GM12878 (cell line): ENCODE data around the gene LIN7C. TPM values are rescaled to one million over a fixed set of nuclear protein-coding genes. Genes with fewer than 3 reads are reported as not detected.

Experiments
- ATAC-seq: fragments of 200-7000 bp; cut with Tn5 transposase; 3 replicates; pipeline ENCODE4 v1.9.1; 2020; ENCODE audit warnings: mild to moderate bottlenecking, moderate library complexity
- BruUV-seq: library from RNA; stranded (reverse); fragments of 400-500 nt; replicated peaks from 2 replicates; lab custom pipeline; 2021; lab: Mats Ljungman, UMichigan
- CTCF ChIA-PET: fragments of 300-600 bp; sonication (Branson Sonifier 250); formaldehyde crosslinking; extraction: SDS; loops from one replicate; lab custom pipeline; 2021; ENCODE audit warnings: inconsistent platforms; lab: Yijun Ruan, JAX
- POLR2A ChIA-PET: fragments of 350-600 bp; formaldehyde crosslinking; extraction: SDS; loops from one replicate; lab custom pipeline; 2021; ENCODE audit warnings: inconsistent platforms; lab: Charles Lee
- RAD21 ChIA-PET: fragments of 300-600 bp; sonication (Branson Sonifier 250); formaldehyde crosslinking; loops from one replicate; lab custom pipeline; 2023; ENCODE audit warnings: antibody characterized with exemption; ENCODE audit not compliant: unreplicated experiment; lab: Charles Lee
- SMC1A ChIA-PET: fragments of 300-600 bp; sonication (Branson Sonifier 250); formaldehyde crosslinking; loops from one replicate; lab custom pipeline; 2023; ENCODE audit not compliant: unreplicated experiment, uncharacterized antibody; lab: Charles Lee
- DNase-seq: peaks from one replicate; pipeline ENCODE4 v3.0.0-alpha.2; 2011; ENCODE audit warnings: low read depth, low spot score
- FAIRE-seq: peaks from 3 replicates; lab custom pipeline; 2011; peaks lifted over from hg19 to GRCh38; lab: Jason Lieb, UNC
- H2AFZ ChIP-seq: 2 replicates; pipeline ENCODE4 v1.6.0; 2011; ENCODE audit warnings: low read depth, low read length, control low read depth; ENCODE audit not compliant: control insufficient read depth
- H3K27ac ChIP-seq: 2 replicates; pipeline ENCODE4 v1.5.1; 2011; ENCODE audit warnings: control low read depth; ENCODE audit not compliant: control insufficient read depth, insufficient read depth
- H3K27me3 ChIP-seq, 2 experiments: replicated peaks in 1 of 2; 2 replicates each; pipeline versions ENCODE4 v1.6.0 to v1.6.1; 2011; ENCODE audit warnings: low read length in 1 of 2; ENCODE audit not compliant: control insufficient read depth in 2 of 2, insufficient read depth in 2 of 2
- H3K36me3 ChIP-seq, 2 experiments: 2 replicates each; pipeline ENCODE4 v1.5.1; 2011; ENCODE audit warnings: low read length in 1 of 2; ENCODE audit not compliant: control insufficient read depth in 2 of 2, insufficient read depth in 2 of 2
- H3K4me1 ChIP-seq: 2 replicates; pipeline ENCODE4 v1.6.1; 2011; ENCODE audit warnings: mild to moderate bottlenecking, low read length, moderate library complexity, mixed read lengths; ENCODE audit not compliant: control insufficient read depth, insufficient read depth
- H3K4me2 ChIP-seq: 2 replicates; pipeline ENCODE4 v1.6.0; 2011; ENCODE audit warnings: control low read depth; ENCODE audit not compliant: control insufficient read depth, insufficient read depth
- H3K4me3 ChIP-seq: fragments of 200-600 bp; sonication (generic); 2 replicates; pipeline ENCODE4 v1.5.1; 2016
- H3K79me2 ChIP-seq: 2 replicates; pipeline ENCODE4 v1.6.0; 2011; ENCODE audit warnings: low read length; ENCODE audit not compliant: control insufficient read depth, insufficient read depth
- H3K9ac ChIP-seq: 2 replicates; pipeline ENCODE4 v1.8.0; 2011; ENCODE audit warnings: low read length, control low read depth, mixed read lengths; ENCODE audit not compliant: control insufficient read depth, insufficient read depth
- H3K9me3 ChIP-seq: replicated peaks from 3 replicates; pipeline ENCODE4 v1.5.1; 2011; ENCODE audit warnings: mild to moderate bottlenecking, low read length; ENCODE audit not compliant: control insufficient read depth, insufficient read depth
- H4K20me1 ChIP-seq: 2 replicates; pipeline ENCODE4 v1.6.0; 2011; ENCODE audit not compliant: control insufficient read depth, insufficient read depth
- CBFB ChIP-seq: IDR thresholded peaks from 2 replicates; pipeline ENCODE4 v1.6.1; 2016; ENCODE audit warnings: antibody characterized with exemption, low read depth
- GATAD2B ChIP-seq: fragments of 450-650 bp; conservative IDR thresholded peaks from 2 replicates; pipeline ENCODE4 v1.6.1; 2017; ENCODE audit warnings: low read depth, mild to moderate bottlenecking, moderate library complexity
- KAT2A ChIP-seq: conservative IDR thresholded peaks from 2 replicates; pipeline ENCODE4 v1.6.1; 2011; ENCODE audit warnings: low read depth, low read length; ENCODE audit not compliant: control insufficient read depth
- MYB ChIP-seq: fragments of 150-350 bp; IDR thresholded peaks from 2 replicates; pipeline ENCODE4 v1.6.1; 2014; ENCODE audit warnings: mild to moderate bottlenecking, low read depth, low read length, borderline replicate concordance
- NFYA ChIP-seq: IDR thresholded peaks from 2 replicates; pipeline ENCODE4 v1.6.1; 2011; ENCODE audit warnings: low read depth, mild to moderate bottlenecking, low read length, improper control_type of control experiment, borderline replicate concordance
- RAD51 ChIP-seq: fragments of 450-650 bp; IDR thresholded peaks from 2 replicates; pipeline ENCODE4 v1.6.1; 2016; ENCODE audit warnings: moderate library complexity, mild to moderate bottlenecking, inconsistent platforms
- SMAD5 ChIP-seq: IDR thresholded peaks from 2 replicates; pipeline ENCODE4 v1.6.1; 2016; ENCODE audit warnings: antibody characterized with exemption, low read depth
- WGBS: methylation state at CpG from one replicate; pipeline ENCODE4 v1.1.6; 2016; ENCODE audit warnings: low lambda C conversion rate; ENCODE audit not compliant: insufficient replicate concordance, insufficient coverage; ENCODE audit errors: missing lambda C conversion rate; 5-methylcytosine and 5-hydroxymethylcytosine counted together
- in situ Hi-C: fragments of 300-500 bp; cut with MboI; formaldehyde crosslinking; loops from 9 replicates; pipeline ENCODE4 v1.14.3; 2018; ENCODE audit warnings: mixed read lengths
- intact Hi-C: fragments of 100-400 bp; cut with micrococcal nuclease; formaldehyde crosslinking; loops from one replicate; pipeline ENCODE4 v1.14.2; 2022; ENCODE audit not compliant: unreplicated experiment
- polyA plus RNA-seq, 11 experiments: library from polyadenylated mRNA; depleted of rRNA in 4 of 11; unstranded in 6 of 11; stranded (reverse) in 5 of 11; fragments of >200 nt; fragmentation: Nextera tagmentation in 4 of 11; fragmentation: Illumina TruSeq in 1 of 11; extraction: Ambion mirVana in 4 of 11; extraction: Trizol in 1 of 11; gene quantifications; 1 replicate in 1 of 11; 2 replicates in 10 of 11; pipeline versions ENCODE4 v1.2.1 to v1.2.3, GENCODE V29; 2011 to 2016; ENCODE audit warnings: inconsistent platforms in 2 of 11, missing spikeins in 2 of 11, low read depth in 1 of 11
- total RNA-seq, 4 experiments: library from RNA; depleted of rRNA in 3 of 4; stranded (reverse); fragments of >200 nt in 3 of 4; fragmentation: Illumina TruSeq in 1 of 4; extraction: Trizol in 1 of 4; gene quantifications; 2 replicates each; pipeline versions ENCODE4 v1.2.1 to v1.2.3, GENCODE V29; 2013 to 2021
- TF ChIP-seq, protein P1 (sequence below): fragments of 450-650 bp; IDR thresholded peaks from 2 replicates; pipeline ENCODE4 v1.6.1; 2016; ENCODE audit warnings: mild to moderate bottlenecking
- TF ChIP-seq, protein P2 (sequence below): IDR thresholded peaks from 2 replicates; pipeline ENCODE4 v1.6.1; 2011; ENCODE audit warnings: low read depth, mild to moderate bottlenecking, low read length, moderate library complexity, borderline replicate concordance; ENCODE audit errors: extremely low read depth
- TF ChIP-seq, protein P3 (sequence below): IDR thresholded peaks from 2 replicates; pipeline ENCODE4 v1.6.1; 2011; ENCODE audit warnings: low read depth, low read length, improper control_type of control experiment, borderline replicate concordance

Gene LIN7C
- total and polyA plus RNA-seq, 10 of the 15 experiments (the other 5 are each of a cell fraction or from before 2014, with no cell fraction given): 6.0 to 23.7 (median 15.1) TPM

DNA sequence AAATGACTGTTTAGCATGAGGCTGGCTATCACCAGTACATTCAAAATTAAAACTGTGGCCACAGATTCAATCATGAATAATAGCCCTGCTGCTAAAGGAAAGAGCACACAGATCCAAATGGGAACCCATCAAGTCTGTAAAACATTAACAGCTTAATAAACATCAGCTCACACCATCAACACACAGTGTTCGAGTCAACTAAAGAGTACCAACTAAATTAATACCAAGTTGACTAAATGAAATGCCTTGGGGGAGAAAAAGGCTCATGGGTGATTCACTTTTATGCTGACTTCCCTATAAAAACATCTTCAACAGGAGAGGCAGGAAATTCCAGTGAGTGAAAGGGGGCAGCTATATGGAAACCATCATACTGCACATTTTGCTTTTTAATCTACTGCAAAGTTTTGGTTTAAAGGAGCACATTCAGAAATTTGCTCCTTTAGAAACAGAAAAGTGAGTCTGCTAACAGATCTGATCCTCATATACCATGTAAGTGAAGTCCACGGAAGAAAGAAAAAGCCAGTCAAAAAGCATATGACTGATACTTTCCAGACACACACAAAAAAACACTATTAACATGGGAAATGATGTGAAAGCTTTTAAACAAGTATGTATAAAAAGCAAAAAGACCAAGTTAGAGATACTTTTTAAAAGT, 50.3 kb downstream of the LIN7C start (continued):
- TF ChIP-seq, protein P1, sequence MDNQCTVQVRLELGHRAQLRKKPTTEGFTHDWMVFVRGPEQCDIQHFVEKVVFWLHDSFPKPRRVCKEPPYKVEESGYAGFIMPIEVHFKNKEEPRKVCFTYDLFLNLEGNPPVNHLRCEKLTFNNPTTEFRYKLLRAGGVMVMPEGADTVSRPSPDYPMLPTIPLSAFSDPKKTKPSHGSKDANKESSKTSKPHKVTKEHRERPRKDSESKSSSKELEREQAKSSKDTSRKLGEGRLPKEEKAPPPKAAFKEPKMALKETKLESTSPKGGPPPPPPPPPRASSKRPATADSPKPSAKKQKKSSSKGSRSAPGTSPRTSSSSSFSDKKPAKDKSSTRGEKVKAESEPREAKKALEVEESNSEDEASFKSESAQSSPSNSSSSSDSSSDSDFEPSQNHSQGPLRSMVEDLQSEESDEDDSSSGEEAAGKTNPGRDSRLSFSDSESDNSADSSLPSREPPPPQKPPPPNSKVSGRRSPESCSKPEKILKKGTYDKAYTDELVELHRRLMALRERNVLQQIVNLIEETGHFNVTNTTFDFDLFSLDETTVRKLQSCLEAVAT: no peak
- TF ChIP-seq KAT2A: no peak
- TF ChIP-seq MYB: no peak
- TF ChIP-seq, protein P2, sequence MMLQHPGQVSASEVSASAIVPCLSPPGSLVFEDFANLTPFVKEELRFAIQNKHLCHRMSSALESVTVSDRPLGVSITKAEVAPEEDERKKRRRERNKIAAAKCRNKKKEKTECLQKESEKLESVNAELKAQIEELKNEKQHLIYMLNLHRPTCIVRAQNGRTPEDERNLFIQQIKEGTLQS: no peak

DNA sequence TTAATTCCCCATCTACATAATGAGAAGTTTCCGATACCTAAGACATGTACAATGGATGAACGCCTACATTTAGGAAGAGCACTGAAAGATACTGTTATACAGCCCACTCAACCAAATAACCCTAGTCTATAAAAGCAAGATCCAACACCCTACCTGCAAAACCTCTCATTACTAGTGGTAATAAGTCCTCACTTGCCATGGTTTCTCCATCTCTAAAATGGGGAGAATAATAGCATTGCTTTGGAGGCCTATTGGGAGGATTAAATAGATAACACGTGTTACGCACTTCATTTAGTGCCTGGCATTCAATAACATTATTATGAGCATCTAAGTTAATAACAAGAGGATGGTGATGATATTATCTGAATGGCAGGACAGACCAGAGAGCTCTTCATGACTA, 50.9 kb downstream of the LIN7C start:
- in situ Hi-C loops: no loop called here
- Histone ChIP-seq H3K4me3 (no peak overlapping the region), H3K79me2 (no peaks in the 10 kb centered on the region), H3K9me3 (no peaks in the 10 kb centered on the region), H2AFZ (no peak overlapping the region), H3K4me1 (no peaks in the 10 kb centered on the region), H3K36me3 (no peaks in the 10 kb centered on the region), H4K20me1 (no peaks in the 10 kb centered on the region), H3K4me2 (no peak overlapping the region), H3K9ac (no peak overlapping the region)
- ChIA-PET POLR2A (no interaction called here), RAD21 (no interaction called here), CTCF (interaction anchor here (1.0 kb wide), 1 partner anchor 30 kb away, joined by 4 read pairs; no protein-coding TSS in a partner anchor), SMC1A (no interaction called here)
- 69% methylated on average over 4 of the region's 4 CpGs for WGBS
- DNase-seq (no peak), FAIRE-seq (no peak), ATAC-seq (no peak)
- no TSS peak for BruUV-seq
- TF ChIP-seq GATAD2B: no peak
- TF ChIP-seq RAD51: no peak
- no peak for TF ChIP-seq SMAD5
- TF ChIP-seq, protein P3, sequence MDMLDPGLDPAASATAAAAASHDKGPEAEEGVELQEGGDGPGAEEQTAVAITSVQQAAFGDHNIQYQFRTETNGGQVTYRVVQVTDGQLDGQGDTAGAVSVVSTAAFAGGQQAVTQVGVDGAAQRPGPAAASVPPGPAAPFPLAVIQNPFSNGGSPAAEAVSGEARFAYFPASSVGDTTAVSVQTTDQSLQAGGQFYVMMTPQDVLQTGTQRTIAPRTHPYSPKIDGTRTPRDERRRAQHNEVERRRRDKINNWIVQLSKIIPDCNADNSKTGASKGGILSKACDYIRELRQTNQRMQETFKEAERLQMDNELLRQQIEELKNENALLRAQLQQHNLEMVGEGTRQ: no peak
- TF ChIP-seq NFYA: no peak
- TF ChIP-seq CBFB: no peak
- TF ChIP-seq, all 136 proteins: peak for 0
- intact Hi-C loops: no loop called here
- no peaks in the 10 kb centered on the region for H3K27me3 ChIP-seq
- no peak overlapping the region for H3K27ac ChIP-seq
